NB4 (cell line): ENCODE measurements around the gene FGF12.

ENCODE experiments used
- DNase-seq: peaks from one replicate; pipeline ENCODE4 v3.0.0; 2010; ENCODE audit warnings: low read depth
- H3K4me3 ChIP-seq: one replicate; pipeline ENCODE4 v1.5.1; 2011; ENCODE audit warnings: mild to moderate bottlenecking, low read depth, low read length, moderate library complexity
- MYC ChIP-seq: IDR thresholded peaks from 2 replicates; pipeline ENCODE4 v1.6.1; 2011; ENCODE audit warnings: low read depth, low read length
- POLR2A ChIP-seq: IDR thresholded peaks from 2 replicates; pipeline ENCODE4 v1.6.1; 2011; ENCODE audit warnings: mild to moderate bottlenecking; ENCODE audit not compliant: insufficient read length; ENCODE audit errors: extremely low read depth
- TF ChIP-seq, protein P1 (sequence below): IDR thresholded peaks from one replicate; pipeline ENCODE4 v1.5.1; 2012; ENCODE audit warnings: low read depth, low read length
- TF ChIP-seq, protein P2 (sequence below): IDR thresholded peaks from 2 replicates; pipeline ENCODE4 v1.6.1; 2011; ENCODE audit warnings: low read depth, low read length

FGF12 gene

DNA sequence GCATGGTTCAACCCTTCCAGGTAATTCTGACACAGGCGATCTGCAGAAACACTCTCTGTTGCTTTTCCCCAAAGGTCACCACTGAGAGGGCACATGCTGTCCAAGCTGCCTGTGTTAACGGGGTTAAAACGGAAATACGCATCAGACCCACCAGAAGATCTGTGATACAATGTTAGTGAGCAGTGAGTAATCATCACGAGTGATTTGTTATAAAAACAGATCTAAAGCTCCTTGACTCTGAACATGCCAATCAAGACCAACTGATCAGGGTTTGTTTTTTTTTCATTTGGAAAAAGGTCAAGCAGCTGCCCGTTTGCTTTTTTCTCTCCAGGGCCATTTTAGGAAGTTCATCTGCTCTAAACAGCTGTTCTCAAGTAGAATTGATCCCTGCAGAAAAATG, 43.2 kb downstream of the FGF12 start:
- DNase-seq = no peak
- TF ChIP-seq, protein P1, sequence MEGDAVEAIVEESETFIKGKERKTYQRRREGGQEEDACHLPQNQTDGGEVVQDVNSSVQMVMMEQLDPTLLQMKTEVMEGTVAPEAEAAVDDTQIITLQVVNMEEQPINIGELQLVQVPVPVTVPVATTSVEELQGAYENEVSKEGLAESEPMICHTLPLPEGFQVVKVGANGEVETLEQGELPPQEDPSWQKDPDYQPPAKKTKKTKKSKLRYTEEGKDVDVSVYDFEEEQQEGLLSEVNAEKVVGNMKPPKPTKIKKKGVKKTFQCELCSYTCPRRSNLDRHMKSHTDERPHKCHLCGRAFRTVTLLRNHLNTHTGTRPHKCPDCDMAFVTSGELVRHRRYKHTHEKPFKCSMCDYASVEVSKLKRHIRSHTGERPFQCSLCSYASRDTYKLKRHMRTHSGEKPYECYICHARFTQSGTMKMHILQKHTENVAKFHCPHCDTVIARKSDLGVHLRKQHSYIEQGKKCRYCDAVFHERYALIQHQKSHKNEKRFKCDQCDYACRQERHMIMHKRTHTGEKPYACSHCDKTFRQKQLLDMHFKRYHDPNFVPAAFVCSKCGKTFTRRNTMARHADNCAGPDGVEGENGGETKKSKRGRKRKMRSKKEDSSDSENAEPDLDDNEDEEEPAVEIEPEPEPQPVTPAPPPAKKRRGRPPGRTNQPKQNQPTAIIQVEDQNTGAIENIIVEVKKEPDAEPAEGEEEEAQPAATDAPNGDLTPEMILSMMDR = no peak
- TF ChIP-seq MYC (no peak), POLR2A (no peak)
- TF ChIP-seq, protein P2, sequence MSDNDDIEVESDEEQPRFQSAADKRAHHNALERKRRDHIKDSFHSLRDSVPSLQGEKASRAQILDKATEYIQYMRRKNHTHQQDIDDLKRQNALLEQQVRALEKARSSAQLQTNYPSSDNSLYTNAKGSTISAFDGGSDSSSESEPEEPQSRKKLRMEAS = no peak
- H3K4me3 ChIP-seq = no peak overlapping the region

DNA sequence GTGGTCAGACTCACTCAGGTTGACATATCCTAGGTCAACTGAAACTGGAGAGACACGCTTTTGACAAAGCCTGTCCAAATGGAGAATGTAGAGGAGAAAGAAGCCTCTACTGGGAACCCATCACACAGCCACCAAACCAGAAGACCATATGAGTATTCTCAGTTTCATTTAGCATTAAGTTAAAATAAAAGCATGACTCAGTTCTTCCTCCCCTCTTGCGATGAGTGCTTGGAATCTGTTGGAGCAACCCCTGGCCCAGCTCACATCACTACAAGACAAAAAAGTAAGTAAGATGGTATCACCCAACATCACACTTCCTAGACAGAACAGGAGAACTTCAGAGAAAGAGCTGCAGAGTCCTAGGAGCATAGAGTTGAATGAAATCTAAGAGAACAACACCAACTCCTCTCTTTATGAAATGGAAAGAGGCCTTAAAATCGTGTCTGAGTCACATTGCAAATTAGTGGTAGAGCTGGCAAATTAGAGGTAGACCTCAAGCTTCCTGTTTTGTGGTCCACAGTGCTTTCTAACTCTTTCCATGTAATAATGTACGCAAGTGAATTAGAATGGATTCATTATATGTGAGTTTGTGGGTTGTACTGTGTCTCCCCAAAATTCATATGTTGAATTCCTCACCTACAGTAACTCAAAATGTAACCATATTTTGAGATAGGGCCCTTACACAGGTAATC, 51.2 kb downstream of the FGF12 start:
- DNase-seq = peak; percentile 14
- TF ChIP-seq, protein P1 = no peak
- no peak for TF ChIP-seq POLR2A
- no peak overlapping the region for H3K4me3 ChIP-seq

DNA sequence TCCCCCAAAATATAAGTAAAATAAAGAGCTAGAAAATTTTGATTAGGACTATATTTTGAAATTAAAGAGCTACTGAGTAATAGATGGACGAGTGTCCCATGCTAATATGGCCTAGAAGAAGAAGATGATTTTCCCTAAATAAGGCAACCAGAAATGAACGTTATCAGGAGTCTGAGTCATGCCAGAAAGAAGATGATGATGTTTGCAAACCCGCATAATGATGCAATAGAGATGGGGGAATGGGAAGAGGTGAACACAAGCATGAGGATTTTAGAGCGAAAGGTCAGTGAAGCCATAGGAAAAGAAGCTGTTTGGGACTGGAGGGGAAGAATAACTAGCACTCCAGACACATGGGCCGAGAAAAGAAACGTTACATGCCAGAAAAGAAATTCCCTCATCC, 71.7 kb downstream of the FGF12 start:
- H3K4me3 ChIP-seq = no peak overlapping the region
- no peak for DNase-seq
- TF ChIP-seq POLR2A (no peak), MYC (no peak)
- TF ChIP-seq, protein P2 = no peak
- TF ChIP-seq, protein P1 = no peak

DNA sequence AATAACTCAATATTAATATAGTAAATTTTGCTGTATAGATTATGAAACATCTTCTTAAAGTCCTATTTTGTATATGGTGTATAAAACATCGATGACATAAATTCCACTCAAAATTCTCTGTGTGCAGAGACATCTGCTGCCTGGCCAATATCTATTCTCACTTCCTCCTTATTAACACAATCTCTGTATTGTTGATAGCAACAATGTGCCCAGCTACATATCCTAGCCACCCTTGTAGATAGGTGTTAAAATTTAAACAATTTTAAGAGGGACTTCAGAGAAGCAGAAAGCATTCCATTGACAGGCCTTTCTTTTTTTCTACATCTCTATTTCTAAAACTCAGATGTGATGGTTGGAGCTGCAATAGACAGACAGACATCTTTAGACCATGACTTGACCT, 72.3 kb downstream of the FGF12 start:
- TF ChIP-seq, protein P1 = no peak
- TF ChIP-seq POLR2A (no peak), MYC (no peak)
- TF ChIP-seq, protein P2 = no peak
- no peak overlapping the region for H3K4me3 ChIP-seq
- DNase-seq = no peak

DNA sequence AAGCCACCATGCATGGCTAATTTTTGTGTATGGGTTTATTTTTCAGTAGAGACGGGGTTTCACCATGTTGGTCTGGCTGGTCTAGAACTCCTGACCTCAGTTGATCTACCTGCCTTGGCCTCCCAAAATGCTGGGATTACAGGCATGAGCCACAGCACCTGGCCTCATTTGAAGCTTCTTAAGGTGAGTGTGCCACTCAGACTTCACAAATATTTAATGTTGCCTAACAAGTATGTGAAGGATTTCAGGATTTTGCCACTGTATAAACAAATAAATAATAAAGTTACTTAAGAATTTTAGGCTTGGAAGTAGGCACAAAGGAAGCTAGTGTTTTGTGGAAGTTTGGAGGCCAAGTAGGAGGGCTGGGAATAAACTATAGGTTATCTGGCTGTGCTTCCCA, 73.5 kb downstream of the FGF12 start:
- no peak overlapping the region for H3K4me3 ChIP-seq
- TF ChIP-seq, protein P2 = no peak
- no peak for TF ChIP-seq POLR2A
- no peak for TF ChIP-seq MYC
- TF ChIP-seq, protein P1 = no peak

DNA sequence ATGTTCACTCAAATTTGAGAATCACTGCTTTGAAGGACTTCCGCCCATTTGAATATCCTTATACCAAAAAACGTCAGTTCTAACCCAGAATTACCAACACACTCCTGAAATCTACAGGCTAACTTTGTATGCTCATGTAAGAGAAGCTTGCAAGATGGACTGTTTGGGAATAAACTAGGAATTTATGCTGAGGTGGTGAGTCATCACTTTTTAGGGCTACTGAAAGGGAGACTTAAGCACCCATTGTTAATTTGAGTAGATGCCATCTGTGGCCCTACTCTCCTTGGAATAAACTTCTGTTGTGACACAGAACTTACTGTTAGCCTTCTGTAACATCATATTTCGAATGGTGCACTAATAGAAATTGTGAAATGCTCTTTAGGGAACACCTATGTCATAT, 74.6 kb downstream of the FGF12 start:
- no peak for TF ChIP-seq POLR2A
- TF ChIP-seq MYC = no peak
- TF ChIP-seq, protein P2 = no peak
- TF ChIP-seq, protein P1 = no peak
- DNase-seq = no peak
- no peak overlapping the region for H3K4me3 ChIP-seq

More for the DNA sequence above, 73.5 kb downstream of the FGF12 start:
- no peak for DNase-seq
